ENCODE measurements around the gene FAM131A. TPM values are rescaled to one million over a fixed set of nuclear protein-coding genes. Genes with fewer than 3 reads are reported as not detected.

FAM131A gene
- total RNA-seq, 1 experiment from 2014 or later: 15.1 TPM

GRCh38 chr3:184381261-184382224 is 44.1 kb downstream of the FAM131A start:
- no peak for DNase-seq (ENCODE audit: low spot score)
- TF ChIP-seq EZH2 (IDR thresholded peaks at IDR 0.05; ENCODE audit: borderline replicate concordance, low read depth, low read length, poor library complexity, severe bottlenecking) (no peak), CTCF (conservative IDR thresholded peaks at IDR 0.05; ENCODE audit: low read depth, low read length) (no peak)
- POLR2A ChIA-PET (ENCODE audit: low non-redundant PET): no interaction called here
- no peaks in the 10 kb centered on the region for H3K9me3 ChIP-seq (ENCODE audit: low read depth, low read length, poor library complexity, severe bottlenecking)
- no TSS peak for BruUV-seq (replicated peaks)
- peaks cover 4% of the 10 kb centered on the region for H3K4me1 ChIP-seq (ENCODE audit: insufficient read depth, low read length, poor library complexity, severe bottlenecking)
- peaks cover 41% of the 10 kb centered on the region for H3K27me3 ChIP-seq (replicated peaks; ENCODE audit: insufficient read depth, low read depth, low read length, poor library complexity)
- intact Hi-C loops (cut with micrococcal nuclease; ENCODE audit: unreplicated experiment): no loop called here
- H3K4me3 ChIP-seq (ENCODE audit: low read depth, low read length, poor library complexity, severe bottlenecking): no peak overlapping the region
- H3K36me3 ChIP-seq (ENCODE audit: insufficient read depth, low read length, poor library complexity, severe bottlenecking): no peaks in the 10 kb centered on the region
- CTCF ChIA-PET: interaction anchor here (0.6 kb wide), 1 partner anchor 159 kb away, joined by 4 read pairs; no protein-coding TSS in a partner anchor
- H3K27ac ChIP-seq (ENCODE audit: low read depth, low read length, poor library complexity, severe bottlenecking): no peak overlapping the region

GRCh38 chr3:184382326-184383032 is 45.1 kb downstream of the FAM131A start:
- H3K4me1 ChIP-seq (ENCODE audit: insufficient read depth, low read length, poor library complexity, severe bottlenecking): peaks cover 4% of the 10 kb centered on the region
- no peak for DNase-seq (ENCODE audit: low spot score)
- no peaks in the 10 kb centered on the region for H3K9me3 ChIP-seq (ENCODE audit: low read depth, low read length, poor library complexity, severe bottlenecking)
- POLR2A ChIA-PET (ENCODE audit: low non-redundant PET): no interaction called here
- no peak overlapping the region for H3K27ac ChIP-seq (ENCODE audit: low read depth, low read length, poor library complexity, severe bottlenecking)
- TF ChIP-seq EZH2 (IDR thresholded peaks at IDR 0.05; ENCODE audit: borderline replicate concordance, low read depth, low read length, poor library complexity, severe bottlenecking) (no peak), CTCF (conservative IDR thresholded peaks at IDR 0.05; ENCODE audit: low read depth, low read length) (no peak)
- no peaks in the 10 kb centered on the region for H3K36me3 ChIP-seq (ENCODE audit: insufficient read depth, low read length, poor library complexity, severe bottlenecking)
- H3K4me3 ChIP-seq (ENCODE audit: low read depth, low read length, poor library complexity, severe bottlenecking): no peak overlapping the region
- CTCF ChIA-PET: no interaction called here
- H3K27me3 ChIP-seq (replicated peaks; ENCODE audit: insufficient read depth, low read depth, low read length, poor library complexity): peaks cover 39% of the 10 kb centered on the region
- BruUV-seq (replicated peaks): no TSS peak
- intact Hi-C loops (cut with micrococcal nuclease; ENCODE audit: unreplicated experiment): no loop called here

GRCh38 chr3:184383033-184383740 is 45.8 kb downstream of the FAM131A start:
- Histone ChIP-seq H3K27ac (ENCODE audit: low read depth, low read length, poor library complexity, severe bottlenecking) (no peak overlapping the region), H3K36me3 (ENCODE audit: insufficient read depth, low read length, poor library complexity, severe bottlenecking) (no peaks in the 10 kb centered on the region), H3K4me1 (ENCODE audit: insufficient read depth, low read length, poor library complexity, severe bottlenecking) (peaks cover 4% of the 10 kb centered on the region), H3K27me3 (replicated peaks; ENCODE audit: insufficient read depth, low read depth, low read length, poor library complexity) (peaks cover 32% of the 10 kb centered on the region), H3K9me3 (ENCODE audit: low read depth, low read length, poor library complexity, severe bottlenecking) (no peaks in the 10 kb centered on the region), H3K4me3 (ENCODE audit: low read depth, low read length, poor library complexity, severe bottlenecking) (no peak overlapping the region)
- ChIA-PET POLR2A (ENCODE audit: low non-redundant PET) (no interaction called here), CTCF (no interaction called here)
- BruUV-seq (replicated peaks): no TSS peak
- TF ChIP-seq CTCF (conservative IDR thresholded peaks at IDR 0.05; ENCODE audit: low read depth, low read length) (no peak), EZH2 (IDR thresholded peaks at IDR 0.05; ENCODE audit: borderline replicate concordance, low read depth, low read length, poor library complexity, severe bottlenecking) (no peak)
- DNase-seq (ENCODE audit: low spot score): no peak
- intact Hi-C loops (cut with micrococcal nuclease; ENCODE audit: unreplicated experiment): no loop called here
